Measurements from ENCODE around the gene NPHS1. TPM values are rescaled to one million over a fixed set of nuclear protein-coding genes. Genes with fewer than 3 reads are reported as not detected.
"Not testable (repeated sequence)": the region's sequence is repeated elsewhere in the genome, so short reads cannot be mapped to it uniquely, and the experiment has no call there.

NPHS1 gene
- total and polyA plus RNA-seq, 2 donors, result 0.34 to 2.4 TPM

GRCh38 chr19:35846038-35846668 lies 6.2 kb downstream of the NPHS1 start:
- Histone ChIP-seq H3K4me1 (ENCODE audit: control insufficient read depth in 2 of 2, insufficient read depth in 2 of 2, low read length in 2 of 2) (no peaks in the 10 kb centered on the region), H3K27me3 (ENCODE audit: control insufficient read depth in 2 of 2, insufficient read depth in 1 of 2, low read length in 1 of 2) (peaks cover 31 to 72% of the 10 kb centered on the region in 2 donors), H3K4me3 (ENCODE audit: low read length in 2 of 2) (no peak overlapping the region), H3K36me3 (ENCODE audit: control insufficient read depth in 2 of 2, insufficient read depth in 2 of 2, low read length in 1 of 2) (no peaks in the 10 kb centered on the region), H3K9me3 (ENCODE audit: control insufficient read depth in 2 of 2, insufficient read depth in 1 of 2, low read length in 1 of 2) (peaks cover 0 to 6% of the 10 kb centered on the region in 2 donors), H3K27ac (ENCODE audit: low read depth in 1 of 2, low read length in 1 of 2) (no peak overlapping the region)
- no peak for DNase-seq (ENCODE audit: low read depth in 6 of 9, low spot score in 9 of 9)
- WGBS, result 8% methylated on average over 26 of the region's 26 CpGs

- Histone ChIP-seq H3K4me1 (ENCODE audit: control insufficient read depth in 2 of 2, insufficient read depth in 2 of 2, low read length in 2 of 2) (no peaks in the 10 kb centered on the region), H3K36me3 (ENCODE audit: control insufficient read depth in 2 of 2, insufficient read depth in 2 of 2, low read length in 1 of 2) (no peaks in the 10 kb centered on the region), H3K27ac (ENCODE audit: low read depth in 1 of 2, low read length in 1 of 2) (no peak overlapping the region), H3K27me3 (ENCODE audit: control insufficient read depth in 2 of 2, insufficient read depth in 1 of 2, low read length in 1 of 2) (peaks cover 31 to 66% of the 10 kb centered on the region in 2 donors), H3K4me3 (ENCODE audit: low read length in 2 of 2) (no peak overlapping the region), H3K9me3 (ENCODE audit: control insufficient read depth in 2 of 2, insufficient read depth in 1 of 2, low read length in 1 of 2) (peaks cover 0 to 6% of the 10 kb centered on the region in 2 donors)
- WGBS, result 10% methylated on average over 63 of the region's 63 CpGs
- DNase-seq (ENCODE audit: low read depth in 6 of 9, low spot score in 9 of 9), result no peak
These were observed 6.9 kb downstream of the NPHS1 start for GRCh38 chr19:35845215-35846037.

GRCh38 chr19:35844482-35845214 lies 7.7 kb downstream of the NPHS1 start:
- WGBS, result 64% methylated on average over 16 of the region's 16 CpGs

GRCh38 chr19:35843676-35844481 lies 8.4 kb downstream of the NPHS1 start:
- H3K27me3 ChIP-seq (ENCODE audit: control insufficient read depth in 2 of 2, insufficient read depth in 1 of 2, low read length in 1 of 2), result peaks cover 31 to 57% of the 10 kb centered on the region in 2 donors
- H3K36me3 ChIP-seq (ENCODE audit: control insufficient read depth in 2 of 2, insufficient read depth in 2 of 2, low read length in 1 of 2), result no peaks in the 10 kb centered on the region
- H3K27ac ChIP-seq (ENCODE audit: low read depth in 1 of 2, low read length in 1 of 2), result no peak overlapping the region
- H3K9me3 ChIP-seq (ENCODE audit: control insufficient read depth in 2 of 2, insufficient read depth in 1 of 2, low read length in 1 of 2), result peaks cover 0 to 11% of the 10 kb centered on the region in 2 donors
- no peak for DNase-seq (ENCODE audit: low read depth in 6 of 9, low spot score in 9 of 9)
- 15% methylated on average over 42 of the region's 42 CpGs for WGBS
- no peak overlapping the region for H3K4me3 ChIP-seq (ENCODE audit: low read length in 2 of 2)
- H3K4me1 ChIP-seq (ENCODE audit: control insufficient read depth in 2 of 2, insufficient read depth in 2 of 2, low read length in 2 of 2), result no peaks in the 10 kb centered on the region

More at GRCh38 chr19:35844482-35845214, 7.7 kb downstream of the NPHS1 start:
- Histone ChIP-seq H3K36me3 (ENCODE audit: control insufficient read depth in 2 of 2, insufficient read depth in 2 of 2, low read length in 1 of 2) (no peaks in the 10 kb centered on the region), H3K9me3 (ENCODE audit: control insufficient read depth in 2 of 2, insufficient read depth in 1 of 2, low read length in 1 of 2) (peaks cover 0 to 6% of the 10 kb centered on the region in 2 donors), H3K4me3 (ENCODE audit: low read length in 2 of 2) (no peak overlapping the region), H3K27ac (ENCODE audit: low read depth in 1 of 2, low read length in 1 of 2) (no peak overlapping the region), H3K4me1 (ENCODE audit: control insufficient read depth in 2 of 2, insufficient read depth in 2 of 2, low read length in 2 of 2) (no peaks in the 10 kb centered on the region), H3K27me3 (ENCODE audit: control insufficient read depth in 2 of 2, insufficient read depth in 1 of 2, low read length in 1 of 2) (peaks cover 31 to 64% of the 10 kb centered on the region in 2 donors)
- DNase-seq (ENCODE audit: low read depth in 6 of 9, low spot score in 9 of 9), result no peak

GRCh38 chr19:35842666-35843272 lies 9.5 kb downstream of the NPHS1 start:
- Histone ChIP-seq H3K4me1 (ENCODE audit: control insufficient read depth in 2 of 2, insufficient read depth in 2 of 2, low read length in 2 of 2) (no peaks in the 10 kb centered on the region), H3K27ac (ENCODE audit: low read depth in 1 of 2, low read length in 1 of 2) (no peak overlapping the region), H3K9me3 (ENCODE audit: control insufficient read depth in 2 of 2, insufficient read depth in 1 of 2, low read length in 1 of 2) (peaks cover 0 to 11% of the 10 kb centered on the region in 2 donors), H3K4me3 (ENCODE audit: low read length in 2 of 2) (no peak overlapping the region), H3K36me3 (ENCODE audit: control insufficient read depth in 2 of 2, insufficient read depth in 2 of 2, low read length in 1 of 2) (no peaks in the 10 kb centered on the region), H3K27me3 (ENCODE audit: control insufficient read depth in 2 of 2, insufficient read depth in 1 of 2, low read length in 1 of 2) (peaks cover 31 to 46% of the 10 kb centered on the region in 2 donors)
- no peak for DNase-seq (ENCODE audit: low read depth in 6 of 9, low spot score in 9 of 9)
- WGBS, result 90% methylated on average over 4 of the region's 4 CpGs

- H3K27ac ChIP-seq (ENCODE audit: low read depth in 1 of 2, low read length in 1 of 2), result no peak overlapping the region
- no peak for DNase-seq (ENCODE audit: low read depth in 6 of 9, low spot score in 9 of 9)
- peaks cover 31 to 42% of the 10 kb centered on the region in 2 donors for H3K27me3 ChIP-seq (ENCODE audit: control insufficient read depth in 2 of 2, insufficient read depth in 1 of 2, low read length in 1 of 2)
- 88% methylated on average over 13 of the region's 13 CpGs for WGBS
- H3K9me3 ChIP-seq (ENCODE audit: control insufficient read depth in 2 of 2, insufficient read depth in 1 of 2, low read length in 1 of 2), result peaks cover 0 to 11% of the 10 kb centered on the region in 2 donors
- no peaks in the 10 kb centered on the region for H3K36me3 ChIP-seq (ENCODE audit: control insufficient read depth in 2 of 2, insufficient read depth in 2 of 2, low read length in 1 of 2)
- no peak overlapping the region for H3K4me3 ChIP-seq (ENCODE audit: low read length in 2 of 2)
- H3K4me1 ChIP-seq (ENCODE audit: control insufficient read depth in 2 of 2, insufficient read depth in 2 of 2, low read length in 2 of 2), result no peaks in the 10 kb centered on the region
These were observed 10.2 kb downstream of the NPHS1 start for GRCh38 chr19:35841961-35842595.

GRCh38 chr19:35836096-35836495 lies 16.2 kb downstream of the NPHS1 start:
- H3K4me3 ChIP-seq (ENCODE audit: low read length in 2 of 2); H3K4me1 ChIP-seq (ENCODE audit: control insufficient read depth in 2 of 2, insufficient read depth in 2 of 2, low read length in 2 of 2); H3K27ac ChIP-seq (ENCODE audit: low read depth in 1 of 2, low read length in 1 of 2); DNase-seq (ENCODE audit: low read depth in 6 of 9, low spot score in 9 of 9); H3K27me3 ChIP-seq (ENCODE audit: control insufficient read depth in 2 of 2, insufficient read depth in 1 of 2, low read length in 1 of 2); H3K9me3 ChIP-seq (ENCODE audit: control insufficient read depth in 2 of 2, insufficient read depth in 1 of 2, low read length in 1 of 2); H3K36me3 ChIP-seq (ENCODE audit: control insufficient read depth in 2 of 2, insufficient read depth in 2 of 2, low read length in 1 of 2): not testable (repeated sequence)
- 70% methylated on average over 11 of the region's 11 CpGs for WGBS

- 66% methylated on average over 7 of the region's 7 CpGs for WGBS
- no peaks in the 10 kb centered on the region for H3K4me1 ChIP-seq (ENCODE audit: control insufficient read depth in 2 of 2, insufficient read depth in 2 of 2, low read length in 2 of 2)
These were observed 18.3 kb downstream of the NPHS1 start for GRCh38 chr19:35833972-35834371.

More at GRCh38 chr19:35833972-35834371, 18.3 kb downstream of the NPHS1 start:
- H3K36me3 ChIP-seq (ENCODE audit: control insufficient read depth in 2 of 2, insufficient read depth in 2 of 2, low read length in 1 of 2), result no peaks in the 10 kb centered on the region
- H3K27me3 ChIP-seq (ENCODE audit: control insufficient read depth in 2 of 2, insufficient read depth in 1 of 2, low read length in 1 of 2), result no peaks in the 10 kb centered on the region
- DNase-seq (ENCODE audit: low read depth in 6 of 9, low spot score in 9 of 9), result no peak
- H3K4me3 ChIP-seq (ENCODE audit: low read length in 2 of 2), result no peak overlapping the region
- no peaks in the 10 kb centered on the region for H3K9me3 ChIP-seq (ENCODE audit: control insufficient read depth in 2 of 2, insufficient read depth in 1 of 2, low read length in 1 of 2)
- no peak overlapping the region for H3K27ac ChIP-seq (ENCODE audit: low read depth in 1 of 2, low read length in 1 of 2)
